GM18870 (cell line): Measurements from ENCODE around the gene BMP8B.

ENCODE experiments used
- ATAC-seq: cut with Tn5 transposase; IDR thresholded peaks from one replicate; pipeline ENCODE4 v1.9.1; 2021; ENCODE audit warnings: moderate library complexity; ENCODE audit not compliant: unreplicated experiment

Gene BMP8B

GRCh38 chr1:39760074-39761008, 28.3 kb downstream of the BMP8B start:
- no peak for ATAC-seq

GRCh38 chr1:39759436-39759726, 29.3 kb downstream of the BMP8B start:
- ATAC-seq: no peak

DNA sequence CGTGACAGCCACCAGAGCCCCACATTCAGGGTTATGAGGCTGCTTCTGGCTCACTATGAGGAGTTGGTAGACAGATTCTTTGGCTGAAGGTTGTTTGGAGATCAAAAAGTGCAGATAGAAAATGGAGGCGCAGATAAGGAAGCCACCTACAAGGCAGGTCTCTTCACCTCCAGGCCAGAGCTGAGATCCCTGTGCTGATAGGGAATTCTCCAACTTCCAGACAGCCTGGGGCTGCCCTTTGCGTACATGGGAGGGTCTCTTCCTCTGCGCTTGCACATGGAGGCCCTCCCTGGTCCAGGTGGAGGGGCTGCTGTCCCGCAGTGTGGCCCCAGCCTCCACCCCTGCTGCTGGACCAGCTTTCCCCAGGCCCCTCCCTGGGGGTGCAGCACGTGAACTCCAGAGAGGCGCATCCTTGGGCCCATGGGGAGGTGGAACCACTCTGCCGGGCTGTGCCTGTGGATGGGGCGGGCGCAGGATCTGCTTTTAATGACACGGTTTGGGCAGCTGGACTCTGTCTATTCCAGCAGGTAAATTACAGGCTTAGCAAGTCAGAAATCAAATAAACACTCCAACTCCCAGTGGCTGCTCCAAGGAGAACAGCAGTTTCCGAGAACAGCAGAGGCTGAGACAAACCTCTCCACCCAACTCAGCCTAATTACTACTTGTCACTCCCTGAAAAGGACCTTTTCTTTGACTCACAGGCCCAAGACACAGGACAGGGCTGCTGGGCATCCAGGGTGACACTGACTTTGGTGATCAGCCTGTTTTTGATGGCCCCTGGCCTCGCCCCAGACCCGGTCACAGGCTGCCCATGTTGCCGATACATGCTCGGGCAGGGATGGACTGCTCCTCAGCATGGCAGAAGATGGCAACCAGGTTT, 29.9 kb downstream of the BMP8B start:
- no peak for ATAC-seq

DNA sequence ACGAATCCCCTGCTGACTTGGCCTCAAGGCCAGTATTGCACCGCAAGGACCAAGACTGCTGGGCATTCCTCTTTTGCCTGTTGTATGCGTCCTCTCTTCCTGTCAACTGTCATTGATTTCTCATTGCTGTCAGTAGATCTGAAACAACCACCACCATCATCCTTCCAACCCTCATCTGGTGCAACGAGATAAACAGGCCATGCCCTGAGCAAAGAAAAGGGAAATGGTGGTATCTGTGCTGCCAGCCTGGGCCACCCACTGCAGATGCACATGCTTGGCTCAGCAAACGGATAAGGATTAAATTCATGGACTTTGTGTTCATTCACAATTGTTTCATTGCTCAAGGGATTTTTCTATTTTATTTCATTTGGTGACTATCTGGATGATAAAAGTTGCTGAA, 31.2 kb downstream of the BMP8B start:
- ATAC-seq: no peak

GRCh38 chr1:39755965-39756659, 32.6 kb downstream of the BMP8B start:
- no peak for ATAC-seq

DNA sequence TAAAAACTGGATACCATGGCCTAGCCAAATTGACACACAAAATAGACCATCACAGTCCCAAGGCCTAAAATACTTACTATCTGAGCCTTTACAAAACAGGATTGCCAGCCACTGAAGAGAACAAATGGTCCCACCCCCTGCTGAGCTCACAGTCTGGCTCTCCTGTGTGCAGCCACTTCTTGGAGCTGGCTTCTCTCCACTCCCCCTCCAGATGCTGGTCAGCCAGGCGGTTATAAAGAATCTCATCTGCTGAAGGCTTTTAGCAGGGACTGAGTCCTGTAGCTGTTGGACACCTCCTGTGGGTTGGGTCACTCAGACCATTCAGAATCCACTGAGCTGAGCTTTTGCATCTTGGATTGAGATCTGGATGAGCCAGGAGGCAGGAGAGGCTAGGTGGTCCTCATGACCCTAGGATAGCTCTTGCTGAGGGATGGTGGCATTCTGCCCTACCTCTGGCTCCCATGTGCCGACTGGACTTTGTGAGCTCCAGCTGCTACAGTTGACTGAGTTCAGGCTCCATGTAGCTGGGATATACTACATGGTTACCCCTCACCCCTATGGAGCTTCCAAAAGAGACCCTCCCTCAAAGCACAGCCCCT, 33.7 kb downstream of the BMP8B start:
- ATAC-seq: no peak

DNA sequence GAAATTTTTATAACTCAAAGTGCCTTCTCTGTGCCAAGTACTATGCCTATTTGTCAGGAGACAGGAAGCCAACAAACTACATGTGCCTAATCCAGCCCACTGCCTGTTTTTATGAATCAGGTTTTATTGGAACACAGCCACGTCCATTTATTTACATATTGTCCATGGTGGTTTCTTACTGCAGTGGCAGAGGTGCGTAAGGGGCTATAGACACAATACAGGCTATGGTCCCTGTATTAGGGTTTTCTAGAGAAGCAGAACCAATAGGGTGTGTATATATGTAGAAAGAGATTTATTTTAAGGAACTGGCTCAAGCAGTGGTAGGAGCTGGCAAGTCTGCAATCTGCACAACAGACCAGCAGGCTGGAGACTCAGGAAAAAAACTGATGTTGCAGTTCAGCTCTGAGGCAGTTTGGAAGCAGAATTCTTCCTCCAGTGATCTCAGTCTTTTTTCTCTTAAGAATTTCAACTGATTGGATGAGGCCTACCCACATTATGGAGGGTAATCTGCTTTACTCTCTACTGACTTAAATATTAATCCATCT, 34.6 kb downstream of the BMP8B start:
- no peak for ATAC-seq

DNA sequence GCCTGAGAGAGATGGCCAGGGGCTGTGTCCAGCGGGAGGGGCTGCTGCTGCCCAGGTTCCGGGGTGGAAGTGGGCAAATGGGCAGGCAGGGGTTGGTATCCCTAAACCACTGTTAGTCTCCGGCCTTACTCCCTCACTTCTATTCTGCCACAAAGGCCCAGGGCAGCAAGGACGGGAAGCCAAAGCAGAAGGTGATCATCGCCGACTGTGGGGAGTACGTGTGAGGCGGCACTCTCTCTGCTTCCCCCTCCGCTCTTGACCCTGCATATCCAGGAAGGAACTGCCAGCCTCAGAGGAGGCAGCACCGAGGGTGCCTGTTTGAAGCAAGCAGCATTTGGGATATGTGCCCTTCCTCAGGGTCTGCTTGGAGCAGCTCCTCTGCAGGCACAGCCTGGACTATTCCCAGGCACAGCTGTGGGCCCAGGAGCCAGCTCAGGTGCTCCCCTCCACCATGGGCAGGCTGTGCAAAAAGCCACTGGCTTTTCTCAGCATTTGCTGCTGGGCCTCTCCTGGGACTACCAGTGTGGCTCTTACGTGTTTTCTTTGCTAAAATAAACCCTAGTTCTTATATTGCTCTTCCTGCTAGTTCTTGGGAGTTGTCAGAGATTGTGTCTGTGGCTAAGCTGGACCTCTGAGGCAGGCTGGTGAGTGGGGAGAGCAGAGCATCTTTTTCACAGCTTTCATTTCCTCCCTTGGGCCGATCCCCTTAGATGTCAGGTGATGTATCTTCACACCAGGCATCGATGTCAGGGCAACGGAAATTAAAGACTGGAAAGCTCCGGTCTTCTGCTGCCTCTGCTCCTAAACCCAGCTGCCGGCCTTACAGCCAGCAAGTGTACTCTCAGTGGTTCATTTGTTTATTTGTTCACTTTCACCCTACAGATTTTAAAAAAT, 35.3 kb downstream of the BMP8B start:
- ATAC-seq: no peak

DNA sequence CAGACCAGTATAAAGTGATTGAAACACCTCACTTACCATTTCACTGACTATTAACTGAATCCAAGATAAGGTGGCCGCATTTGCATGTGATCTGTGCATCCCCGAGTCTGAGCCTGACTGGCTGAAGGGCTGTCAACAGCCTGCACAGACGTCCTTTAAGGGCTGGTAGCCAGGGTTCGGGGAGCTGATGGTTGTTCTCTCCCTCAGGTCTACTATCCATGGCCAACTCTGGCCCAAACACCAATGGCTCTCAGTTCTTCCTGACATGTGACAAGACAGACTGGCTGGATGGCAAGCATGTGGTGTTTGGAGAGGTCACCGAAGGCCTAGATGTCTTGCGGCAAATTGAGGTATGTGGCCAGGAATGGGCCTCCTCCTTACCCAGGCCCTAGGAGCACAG, 36.0 kb downstream of the BMP8B start:
- ATAC-seq: no peak

DNA sequence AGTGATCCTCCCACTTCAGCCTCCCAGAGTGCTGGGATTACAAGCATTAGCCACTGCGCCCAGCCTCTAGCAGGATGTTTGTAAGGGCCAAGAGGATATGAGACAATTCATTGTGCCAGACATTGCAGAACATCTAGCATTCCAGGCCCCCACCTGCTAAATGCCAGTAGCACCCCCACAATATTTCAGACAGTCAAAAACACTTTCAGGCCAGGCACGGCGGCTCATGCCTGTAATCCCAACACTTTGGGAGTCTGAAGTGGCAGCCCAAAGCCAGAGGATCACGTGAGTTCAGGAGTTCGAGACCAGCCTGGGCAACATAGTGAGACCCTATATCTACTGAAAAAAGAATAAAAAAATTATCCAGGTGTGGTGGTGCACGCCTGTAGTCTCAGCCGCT, 37.1 kb downstream of the BMP8B start:
- no peak for ATAC-seq

DNA sequence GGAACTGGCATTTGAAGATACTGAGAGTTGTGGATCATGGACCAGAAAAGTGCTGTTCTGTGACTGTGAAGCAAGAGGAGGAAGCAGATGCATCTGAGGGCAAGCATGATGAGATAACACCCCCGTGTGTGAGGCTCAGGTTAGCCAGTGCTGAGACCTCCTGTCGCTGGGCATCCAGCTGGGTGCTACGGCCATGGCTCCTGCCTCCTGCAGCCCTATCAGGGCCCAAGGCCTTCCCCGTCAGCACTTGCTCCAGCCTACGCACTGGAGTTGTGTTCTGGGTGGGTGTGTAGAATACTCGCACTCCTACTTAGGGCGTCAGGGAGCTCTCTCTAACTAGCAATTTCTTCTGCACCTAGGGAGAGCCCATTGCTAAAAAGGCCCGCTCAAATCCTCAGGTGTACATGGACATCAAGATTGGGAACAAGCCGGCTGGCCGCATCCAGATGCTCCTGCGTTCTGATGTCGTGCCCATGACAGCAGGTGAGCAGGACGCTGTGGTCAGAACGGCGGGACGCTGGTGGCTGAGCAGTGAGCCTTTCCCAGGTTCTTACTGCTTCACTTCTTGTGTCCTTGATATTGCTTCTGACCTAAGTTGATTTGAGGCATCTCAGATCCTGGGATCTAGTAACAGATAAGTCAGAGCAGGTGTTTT, 43.5 kb downstream of the BMP8B start:
- no peak for ATAC-seq

DNA sequence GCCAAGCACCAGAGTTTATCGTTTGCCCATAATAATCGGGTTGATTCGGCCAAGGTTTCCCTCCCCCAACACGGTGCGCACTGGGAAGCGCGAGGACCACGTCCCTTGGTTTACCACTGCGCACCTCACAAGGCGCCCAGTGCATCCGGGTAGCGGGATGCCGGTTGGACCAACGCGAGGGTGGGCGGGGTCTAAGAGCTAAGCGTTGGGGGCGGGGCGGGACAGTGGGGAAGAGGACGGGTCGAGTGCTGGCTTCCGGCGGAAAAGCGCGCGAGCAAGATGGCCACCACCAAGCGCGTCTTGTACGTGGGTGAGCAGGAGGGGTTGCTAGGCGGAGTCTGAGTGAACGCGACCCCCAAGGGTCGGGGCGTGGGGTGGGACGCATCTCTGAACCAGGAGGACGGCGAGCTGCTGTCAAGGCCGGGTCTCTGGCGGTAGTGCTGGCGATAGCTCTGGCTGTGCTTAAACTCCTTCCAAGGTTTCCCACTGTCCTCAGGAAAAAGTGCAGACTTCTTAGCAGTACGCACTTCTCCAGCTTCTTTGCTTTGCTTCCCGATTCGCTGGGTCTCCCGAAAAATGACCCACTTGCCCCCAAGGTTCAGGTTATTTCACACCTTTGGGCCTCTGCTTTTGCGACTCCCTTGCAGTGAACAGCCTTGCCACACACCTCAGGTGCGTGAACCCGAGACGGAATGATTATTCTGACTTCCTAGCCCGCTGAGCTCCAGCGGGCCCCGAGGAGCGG, 49.9 kb downstream of the BMP8B start, which contains the start of gene PPIE:
PPIE (plus strand) TSS at position 261 of the 745 bp plus-strand sequence; CDS start at position 280, 19 bp downstream.
- no peak for ATAC-seq

DNA sequence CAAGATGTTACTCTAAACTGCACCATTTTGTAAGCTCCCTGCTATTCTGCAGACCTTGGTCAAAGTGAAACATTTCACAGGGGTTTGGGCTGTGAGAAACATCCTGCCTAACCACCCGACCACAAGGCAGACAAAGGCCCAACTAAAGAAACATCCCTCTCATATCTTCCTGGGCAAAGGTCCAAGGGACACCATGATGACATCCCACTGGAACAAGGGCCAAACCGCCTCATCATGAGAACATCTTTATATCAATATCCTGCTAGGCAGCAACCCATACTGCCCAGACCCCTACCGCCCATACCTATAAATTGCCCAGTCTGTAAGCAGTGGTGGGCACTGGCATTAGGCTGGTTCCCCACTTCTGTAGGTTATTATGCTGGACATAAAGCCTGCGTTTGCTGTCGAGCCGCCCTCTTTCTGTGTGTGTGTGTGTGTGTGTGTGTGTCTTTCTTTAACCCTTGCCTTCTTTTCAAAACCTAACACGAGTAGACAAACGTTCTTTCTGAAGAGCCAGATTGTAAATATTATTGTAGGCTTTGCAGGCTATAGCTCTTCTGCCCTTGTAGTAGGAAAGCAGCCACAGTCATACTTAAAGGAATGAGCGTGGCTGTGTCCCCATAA, 51.0 kb downstream of the BMP8B start:
- no peak for ATAC-seq

- ATAC-seq: no peak
These were observed 52.9 kb downstream of the BMP8B start for GRCh38 chr1:39735731-39736130.

GRCh38 chr1:39733161-39733560, 55.5 kb downstream of the BMP8B start:
- no peak for ATAC-seq

DNA sequence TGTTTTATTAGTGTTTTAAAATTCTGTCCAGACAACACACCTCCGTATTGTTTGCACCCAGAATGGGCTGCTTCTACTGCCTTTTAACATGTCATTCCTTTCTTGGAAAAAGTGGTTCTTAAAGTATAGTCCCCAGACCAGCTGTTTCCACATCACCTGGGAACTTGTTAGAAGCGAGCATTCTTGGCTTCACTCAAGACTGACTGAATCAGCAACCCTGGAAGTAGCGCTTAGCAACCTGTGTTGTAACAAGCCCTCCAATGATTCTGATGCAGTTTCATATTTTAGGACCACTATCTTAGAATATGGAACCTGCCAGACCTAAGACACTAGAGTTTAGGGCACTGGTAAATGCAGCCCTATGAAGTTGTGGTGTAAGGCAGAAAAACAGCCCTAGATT, 55.9 kb downstream of the BMP8B start:
- ATAC-seq: no peak

DNA sequence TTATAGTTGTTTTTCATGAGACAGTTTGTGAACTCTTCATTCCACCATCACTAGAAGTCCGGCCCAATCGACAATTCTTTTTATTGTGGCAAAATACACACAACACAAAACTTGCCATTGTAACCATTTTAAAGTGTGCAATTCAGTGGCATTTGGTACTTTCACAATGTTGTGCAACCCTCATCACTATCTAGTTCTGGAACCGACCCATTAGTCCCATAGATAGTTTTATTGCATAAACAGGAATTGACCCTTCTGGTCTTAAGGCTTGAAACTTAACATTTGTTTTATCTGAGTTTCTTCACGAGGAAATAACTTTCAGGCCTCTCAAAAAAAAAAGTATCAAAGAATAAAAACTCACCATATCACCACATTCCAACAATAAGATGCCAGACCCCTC, 58.8 kb downstream of the BMP8B start:
- no peak for ATAC-seq

GRCh38 chr1:39729030-39729429, 59.6 kb downstream of the BMP8B start:
- ATAC-seq: no peak
